Pericardium fibroblast (primary cell): ENCODE data around the gene ETFBKMT. TPM values are rescaled to one million over a fixed set of nuclear protein-coding genes. Genes with fewer than 3 reads are reported as not detected.

Experiments used
- total RNA-seq: library from RNA; depleted of rRNA; stranded (reverse); fragments of >200 nt; gene quantifications from 2 replicates; pipeline ENCODE4 v1.2.3, GENCODE V29; 2015

ETFBKMT gene
- total RNA-seq: 3.2 and 4.0 TPM in 2 replicates

GRCh38 chr12:31659087-31659942, at the start of gene ETFBKMT:
Gene ETFBKMT, plus strand, starts transcription at chr12:31659688. Its CDS starts 2,266 bp downstream, at chr12:31661954.

Other genes with a start within 250 kb of the ETFBKMT start
- gene DENND5B, start 68.6 kb upstream of the ETFBKMT start, total RNA-seq: 6.7 and 7.1 TPM in 2 replicates
- gene AMN1, start 69.3 kb downstream of the ETFBKMT start, total RNA-seq: 3.7 and 7.4 TPM in 2 replicates